Measurements from ENCODE around the gene PCED1A.

The PCED1A gene

DNA sequence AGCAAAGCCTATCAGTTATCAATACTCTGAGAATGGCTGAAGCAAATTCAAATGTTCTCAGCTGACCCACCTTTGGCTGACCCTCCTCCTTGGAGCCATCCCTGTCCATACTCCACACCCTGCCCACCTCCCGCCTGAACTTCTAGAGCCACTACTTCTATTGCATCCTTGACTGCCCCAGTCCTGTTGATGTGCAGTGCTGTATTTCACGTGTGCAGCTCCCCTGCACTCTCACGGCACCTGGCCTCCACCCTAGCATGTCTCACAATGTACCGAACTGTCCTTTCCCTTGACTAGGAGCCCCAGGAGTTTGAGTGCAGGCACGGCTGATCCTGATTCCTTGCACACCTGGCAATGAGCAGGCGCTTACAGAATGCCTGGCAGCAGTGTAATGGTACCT, 47.0 kb downstream of the PCED1A start:
- Mint-ChIP-seq H3K4me3 (no peak overlapping the region), H3K4me1 (ENCODE audit: low read depth in 2 of 2) (peaks cover 0 to 2% of the 10 kb centered on the region in 2 donors), H3K36me3 (ENCODE audit: insufficient read depth) (peaks cover 3% of the 10 kb centered on the region), H3K9me3 (no peaks in the 10 kb centered on the region), H3K27ac (no peak overlapping the region), H3K27me3 (peaks cover 63 to 80% of the 10 kb centered on the region in 2 donors)
- DNase-seq, result no peak
- no peak for ATAC-seq (replicated peaks)

Measured in effector memory CD8-positive, alpha-beta T cell (primary cell).